ENCODE data around the gene STAC3. TPM values are rescaled to one million over a fixed set of nuclear protein-coding genes. Genes with fewer than 3 reads are reported as not detected.

Gene STAC3
- total RNA-seq, 1 donor from 2014 or later, result 1.3 TPM

GRCh38 chr12:57213763-57214397 is 37.1 kb downstream of the STAC3 start:
- H3K27me3 Mint-ChIP-seq (ENCODE audit: low read depth), result no peaks in the 10 kb centered on the region
- peaks cover 69% of the 10 kb centered on the region for H3K4me1 Mint-ChIP-seq (ENCODE audit: low read depth)
- DNase-seq (ENCODE audit: low spot score), result no peak
- no peaks in the 10 kb centered on the region for H3K9me3 Mint-ChIP-seq (ENCODE audit: low read depth)
- H3K4me3 Mint-ChIP-seq (ENCODE audit: unreplicated experiment), result peak overlapping the region; percentile 41
- peak overlapping the region; percentile 92 for H3K27ac Mint-ChIP-seq (ENCODE audit: unreplicated experiment)
- peaks cover 7% of the 10 kb centered on the region for H3K36me3 Mint-ChIP-seq (ENCODE audit: low read depth)
- no peak for TF ChIP-seq CTCF (IDR thresholded peaks at IDR 0.05)

DNA sequence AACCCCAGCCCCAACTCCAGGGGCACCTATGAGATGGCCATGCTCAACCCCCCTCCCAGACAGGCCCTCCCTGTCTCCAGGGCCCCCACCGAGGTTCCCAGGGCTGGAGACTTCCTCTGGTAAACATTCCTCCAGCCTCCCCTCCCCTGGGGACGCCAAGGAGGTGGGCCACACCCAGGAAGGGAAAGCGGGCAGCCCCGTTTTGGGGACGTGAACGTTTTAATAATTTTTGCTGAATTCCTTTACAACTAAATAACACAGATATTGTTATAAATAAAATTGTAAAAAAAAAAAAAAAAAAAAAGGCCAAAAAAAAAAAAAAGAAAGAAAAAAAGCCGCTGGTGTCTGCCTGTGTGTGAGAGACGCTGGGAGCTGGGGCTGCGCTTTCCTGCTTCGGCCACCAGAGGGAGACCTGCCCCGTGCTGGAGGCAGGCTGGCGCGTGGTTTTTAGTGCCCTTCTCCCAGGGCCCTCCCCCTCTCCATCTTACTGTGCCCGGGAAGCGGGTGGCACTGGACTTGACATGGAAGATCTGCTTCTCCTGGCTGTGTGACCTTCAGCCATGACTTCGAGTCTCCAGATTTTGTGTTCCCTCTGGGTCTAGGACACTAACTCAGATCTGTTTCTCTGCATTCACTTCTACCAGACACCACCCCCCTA is 37.8 kb downstream of the STAC3 start:
- Mint-ChIP-seq H3K4me1 (ENCODE audit: low read depth) (peaks cover 62% of the 10 kb centered on the region), H3K4me3 (ENCODE audit: unreplicated experiment) (peak overlapping the region; percentile 41), H3K36me3 (ENCODE audit: low read depth) (peaks cover 9% of the 10 kb centered on the region), H3K9me3 (ENCODE audit: low read depth) (no peaks in the 10 kb centered on the region), H3K27ac (ENCODE audit: unreplicated experiment) (peak overlapping the region; percentile 92), H3K27me3 (ENCODE audit: low read depth) (no peaks in the 10 kb centered on the region)
- DNase-seq (ENCODE audit: low spot score), result no peak
- TF ChIP-seq CTCF (IDR thresholded peaks at IDR 0.05), result peak; percentile 89

- Mint-ChIP-seq H3K4me3 (ENCODE audit: unreplicated experiment) (peak overlapping the region; percentile 16), H3K36me3 (ENCODE audit: low read depth) (peaks cover 11% of the 10 kb centered on the region), H3K27me3 (ENCODE audit: low read depth) (no peaks in the 10 kb centered on the region), H3K4me1 (ENCODE audit: low read depth) (peaks cover 57% of the 10 kb centered on the region), H3K9me3 (ENCODE audit: low read depth) (no peaks in the 10 kb centered on the region), H3K27ac (ENCODE audit: unreplicated experiment) (peak overlapping the region; percentile 92)
- no peak for TF ChIP-seq CTCF (IDR thresholded peaks at IDR 0.05)
- no peak for DNase-seq (ENCODE audit: low spot score)
These were observed 38.3 kb downstream of the STAC3 start for GRCh38 chr12:57212701-57213057.

GRCh38 chr12:57211791-57212700 is 38.9 kb downstream of the STAC3 start:
- peak overlapping the region; percentile 92 for H3K27ac Mint-ChIP-seq (ENCODE audit: unreplicated experiment)
- no peak for DNase-seq (ENCODE audit: low spot score)
- peaks cover 52% of the 10 kb centered on the region for H3K4me1 Mint-ChIP-seq (ENCODE audit: low read depth)
- TF ChIP-seq CTCF (IDR thresholded peaks at IDR 0.05), result no peak
- no peaks in the 10 kb centered on the region for H3K9me3 Mint-ChIP-seq (ENCODE audit: low read depth)
- peaks cover 15% of the 10 kb centered on the region for H3K36me3 Mint-ChIP-seq (ENCODE audit: low read depth)
- H3K27me3 Mint-ChIP-seq (ENCODE audit: low read depth), result no peaks in the 10 kb centered on the region
- no peak overlapping the region for H3K4me3 Mint-ChIP-seq (ENCODE audit: unreplicated experiment)
